Retinal pigment epithelial cell (primary cell): ENCODE measurements around the gene SELENOH.

Experiments used
- DNase-seq: peaks from one replicate; pipeline ENCODE4 v3.0.0-alpha.2; 2010; ENCODE audit warnings: low read depth
- H3K4me3 ChIP-seq: 2 replicates; pipeline ENCODE4 v1.5.1; 2011; ENCODE audit warnings: mild to moderate bottlenecking, low read length, control low read depth, moderate library complexity
- CTCF ChIP-seq: conservative IDR thresholded peaks from 2 replicates; pipeline ENCODE4 v1.5.1; 2011; ENCODE audit warnings: low read depth, low read length, control low read depth, inconsistent platforms

Gene SELENOH

DNA sequence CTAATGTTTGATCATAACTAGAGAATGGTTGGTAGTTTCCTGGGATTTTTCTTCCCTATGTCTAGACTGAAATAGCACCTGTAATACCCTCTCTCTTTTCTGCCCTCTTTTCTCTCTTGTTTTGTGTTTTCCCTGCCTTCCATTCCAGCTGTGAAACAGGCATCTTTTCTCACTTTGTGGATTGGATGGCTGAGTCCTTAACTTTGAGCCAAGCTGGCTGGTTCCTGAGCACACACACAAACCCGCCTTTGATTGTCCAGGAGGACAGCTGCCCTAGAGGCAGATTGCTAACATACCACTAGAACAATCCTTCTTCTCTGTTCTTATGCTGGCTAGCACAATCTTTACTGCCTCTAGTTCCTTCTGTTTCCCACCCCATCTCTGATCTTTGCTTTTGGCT is 38.0 kb downstream of the SELENOH start:
- DNase-seq, result no peak
- no peak overlapping the region for H3K4me3 ChIP-seq
- TF ChIP-seq CTCF, result peak; percentile 21

DNA sequence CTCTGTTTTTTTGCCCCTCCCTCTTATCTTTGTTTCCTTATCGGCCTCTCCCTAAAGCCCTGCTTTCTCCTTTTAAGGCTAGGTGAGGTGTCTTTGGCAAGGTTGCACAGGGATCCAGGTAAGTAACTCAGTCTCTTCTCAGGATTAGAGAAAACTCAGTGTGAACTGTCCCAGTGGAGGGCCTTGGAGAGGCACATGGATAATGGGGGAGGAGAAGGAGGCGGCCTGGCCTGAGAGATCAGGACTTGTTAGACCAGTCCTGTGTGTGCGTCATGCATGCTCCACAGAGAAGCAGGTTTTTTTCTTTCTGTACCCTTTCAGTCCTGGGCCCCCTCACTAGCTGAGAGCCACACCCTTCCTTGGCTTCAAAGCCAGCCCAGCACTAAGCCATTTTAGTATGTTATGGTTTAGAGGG is 40.2 kb downstream of the SELENOH start:
- no peak for DNase-seq
- TF ChIP-seq CTCF, result no peak

GRCh38 chr11:57785072-57785471 is 43.8 kb downstream of the SELENOH start:
- no peak overlapping the region for H3K4me3 ChIP-seq
- DNase-seq, result no peak
- no peak for TF ChIP-seq CTCF

More for the DNA sequence above, 40.2 kb downstream of the SELENOH start:
- no peak overlapping the region for H3K4me3 ChIP-seq

GRCh38 chr11:57786436-57786835 is 45.1 kb downstream of the SELENOH start:
- H3K4me3 ChIP-seq, result no peak overlapping the region
- no peak for DNase-seq
- TF ChIP-seq CTCF, result no peak

DNA sequence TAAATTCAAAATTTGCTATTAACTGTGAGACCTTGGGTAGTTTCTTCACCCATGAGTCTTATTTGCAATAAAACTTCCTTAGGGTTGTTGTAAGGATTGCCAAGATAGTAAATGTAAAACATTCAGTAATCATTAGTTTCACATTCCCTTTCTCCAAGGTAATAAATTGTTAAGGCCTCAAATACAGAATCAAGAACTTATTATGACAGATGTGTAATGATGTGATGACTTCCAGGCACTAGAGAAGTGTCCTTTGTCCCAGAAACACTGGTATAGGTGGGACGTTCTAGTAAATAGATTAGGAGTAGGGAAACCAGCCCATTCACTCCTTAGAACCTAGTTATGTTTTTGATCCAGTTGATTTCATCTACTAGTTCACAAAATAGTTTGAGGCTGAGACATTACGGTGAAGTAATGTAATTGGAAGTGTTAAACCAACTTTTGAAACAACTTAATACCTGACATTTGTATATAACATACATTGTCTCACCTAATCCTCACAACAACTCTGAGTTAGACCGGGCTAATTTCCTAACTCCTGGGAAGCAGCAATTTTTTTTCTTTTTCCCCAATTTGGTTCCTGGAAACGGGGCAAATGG is 45.8 kb downstream of the SELENOH start:
- no peak for TF ChIP-seq CTCF
- H3K4me3 ChIP-seq, result no peak overlapping the region
- no peak for DNase-seq

- no peak overlapping the region for H3K4me3 ChIP-seq
- TF ChIP-seq CTCF, result no peak
- no peak for DNase-seq
Measured at GRCh38 chr11:57787920-57788702, 46.8 kb downstream of the SELENOH start.

DNA sequence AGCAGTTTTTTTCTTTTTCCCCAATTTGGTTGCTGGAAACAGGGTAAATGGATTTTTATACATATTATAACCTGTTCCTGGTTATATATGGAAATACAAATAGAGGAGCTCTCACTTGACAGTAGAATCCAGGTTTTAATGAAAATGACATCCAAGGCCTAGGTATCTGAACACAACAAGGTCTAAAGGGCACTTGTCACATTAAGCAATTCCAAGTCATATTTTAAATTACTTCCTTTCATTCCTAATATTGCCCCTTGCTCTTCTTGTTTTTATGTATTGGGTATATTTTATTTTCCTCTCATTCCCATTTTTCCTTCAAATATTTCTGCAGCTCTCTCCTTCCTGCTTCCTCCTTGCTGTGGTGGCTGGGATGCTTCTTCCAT is 47.4 kb downstream of the SELENOH start:
- no peak for TF ChIP-seq CTCF
- H3K4me3 ChIP-seq, result no peak overlapping the region
- no peak for DNase-seq
